Measurements from ENCODE around the gene CRTC1.

DNA sequence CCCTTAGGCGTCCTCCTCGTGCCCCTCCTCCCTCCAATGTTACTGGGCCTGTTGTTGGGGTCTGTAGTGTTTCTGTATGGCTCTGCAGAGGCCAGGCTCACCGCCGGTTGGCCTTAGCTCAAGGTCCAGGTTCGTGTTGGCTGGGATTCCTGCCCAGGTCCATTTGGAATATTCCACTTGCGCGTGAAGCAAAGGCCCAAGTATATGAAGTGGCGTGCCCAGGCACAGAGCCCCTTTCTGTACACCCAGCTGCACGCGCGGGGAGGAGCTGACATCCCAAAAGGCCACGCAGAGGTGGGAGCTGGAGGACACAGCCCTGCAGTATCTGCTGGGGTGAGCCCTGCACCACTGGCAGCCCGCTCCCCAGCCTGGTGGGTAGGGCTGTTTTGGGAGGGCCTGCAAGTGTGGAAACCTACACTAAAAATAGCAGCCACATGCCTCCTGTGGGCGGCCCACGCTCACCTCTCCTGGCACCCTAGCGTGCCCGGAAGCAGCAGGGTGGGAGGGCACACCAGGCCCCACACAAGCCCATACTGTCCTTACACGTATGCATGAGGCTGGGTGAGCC is 30.2 kb downstream of the CRTC1 start:
- TF ChIP-seq, protein P1, sequence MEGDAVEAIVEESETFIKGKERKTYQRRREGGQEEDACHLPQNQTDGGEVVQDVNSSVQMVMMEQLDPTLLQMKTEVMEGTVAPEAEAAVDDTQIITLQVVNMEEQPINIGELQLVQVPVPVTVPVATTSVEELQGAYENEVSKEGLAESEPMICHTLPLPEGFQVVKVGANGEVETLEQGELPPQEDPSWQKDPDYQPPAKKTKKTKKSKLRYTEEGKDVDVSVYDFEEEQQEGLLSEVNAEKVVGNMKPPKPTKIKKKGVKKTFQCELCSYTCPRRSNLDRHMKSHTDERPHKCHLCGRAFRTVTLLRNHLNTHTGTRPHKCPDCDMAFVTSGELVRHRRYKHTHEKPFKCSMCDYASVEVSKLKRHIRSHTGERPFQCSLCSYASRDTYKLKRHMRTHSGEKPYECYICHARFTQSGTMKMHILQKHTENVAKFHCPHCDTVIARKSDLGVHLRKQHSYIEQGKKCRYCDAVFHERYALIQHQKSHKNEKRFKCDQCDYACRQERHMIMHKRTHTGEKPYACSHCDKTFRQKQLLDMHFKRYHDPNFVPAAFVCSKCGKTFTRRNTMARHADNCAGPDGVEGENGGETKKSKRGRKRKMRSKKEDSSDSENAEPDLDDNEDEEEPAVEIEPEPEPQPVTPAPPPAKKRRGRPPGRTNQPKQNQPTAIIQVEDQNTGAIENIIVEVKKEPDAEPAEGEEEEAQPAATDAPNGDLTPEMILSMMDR (IDR thresholded peaks at IDR 0.05; ENCODE audit: insufficient read depth, low read length, poor library complexity, severe bottlenecking) = no peak
- TF ChIP-seq EZH2phosphoT487 (conservative IDR thresholded peaks at IDR 0.05; ENCODE audit: low read length) = no peak

Measured in SU-DHL-6 (cell line).